ENCODE data around the gene KLHL17. TPM values are rescaled to one million over a fixed set of nuclear protein-coding genes. Genes with fewer than 3 reads are reported as not detected.

Gene KLHL17
- total RNA-seq, 2 experiments from 2014 or later: 28.6 to 31.7 TPM

DNA sequence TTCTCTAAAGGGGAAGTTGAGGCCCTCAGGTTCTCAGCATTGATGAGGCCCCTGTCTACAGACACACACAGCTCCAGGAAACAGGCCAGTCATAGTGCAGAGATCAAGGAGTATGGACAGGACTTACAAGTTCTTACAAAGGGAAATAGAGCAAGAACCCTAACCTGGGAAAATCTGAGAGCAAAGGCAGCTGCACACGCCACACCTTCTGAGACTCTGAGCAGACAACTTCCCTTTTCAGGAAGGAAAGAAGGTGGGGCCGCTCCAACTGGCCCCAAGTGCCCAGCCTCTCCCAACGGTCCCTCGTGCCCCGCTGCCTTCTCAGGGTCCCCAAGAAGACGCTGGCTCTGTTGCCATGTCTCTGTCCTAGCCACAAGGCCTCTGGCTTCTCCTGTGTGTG lies 4.9 kb upstream of the KLHL17 start:
- POLR2A ChIA-PET: no interaction called here
- H3K4me1 Mint-ChIP-seq: peaks cover 25% of the 10 kb centered on the region
- no peaks in the 10 kb centered on the region for H3K9me3 Mint-ChIP-seq
- no peak for DNase-seq
- CTCF ChIA-PET: no interaction called here
- H3K27me3 Mint-ChIP-seq: no peaks in the 10 kb centered on the region
- H3K4me3 Mint-ChIP-seq: no peak overlapping the region
- H3K27ac Mint-ChIP-seq: no peak overlapping the region
- H3K36me3 Mint-ChIP-seq (ENCODE audit: low read depth): peaks cover 34% of the 10 kb centered on the region

DNA sequence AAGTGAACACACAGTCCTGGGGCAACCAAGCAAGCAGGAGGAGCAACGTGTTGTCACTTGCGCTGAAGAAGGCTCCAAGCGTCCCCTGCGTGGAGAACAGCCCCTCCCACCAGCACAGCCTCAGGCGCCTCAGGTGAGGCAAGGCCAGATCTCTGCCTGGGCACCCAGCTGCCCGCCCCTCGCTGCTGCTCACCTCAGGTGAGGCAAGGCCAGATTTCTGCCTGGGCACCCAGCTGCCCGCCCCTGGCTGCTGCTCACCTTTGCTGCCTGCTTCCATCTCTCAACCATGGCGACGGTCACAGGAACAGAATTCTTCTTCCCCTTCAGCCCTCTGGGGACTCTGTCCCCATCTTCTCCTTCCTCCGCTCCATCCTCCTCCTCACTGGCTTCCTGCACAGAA lies 3.7 kb upstream of the KLHL17 start:
- Mint-ChIP-seq H3K27me3 (no peaks in the 10 kb centered on the region), H3K27ac (no peak overlapping the region), H3K4me3 (no peak overlapping the region), H3K4me1 (peaks cover 27% of the 10 kb centered on the region), H3K9me3 (no peaks in the 10 kb centered on the region), H3K36me3 (ENCODE audit: low read depth) (peaks cover 27% of the 10 kb centered on the region)
- CTCF ChIA-PET: no interaction called here
- no peak for DNase-seq
- POLR2A ChIA-PET: no interaction called here

DNA sequence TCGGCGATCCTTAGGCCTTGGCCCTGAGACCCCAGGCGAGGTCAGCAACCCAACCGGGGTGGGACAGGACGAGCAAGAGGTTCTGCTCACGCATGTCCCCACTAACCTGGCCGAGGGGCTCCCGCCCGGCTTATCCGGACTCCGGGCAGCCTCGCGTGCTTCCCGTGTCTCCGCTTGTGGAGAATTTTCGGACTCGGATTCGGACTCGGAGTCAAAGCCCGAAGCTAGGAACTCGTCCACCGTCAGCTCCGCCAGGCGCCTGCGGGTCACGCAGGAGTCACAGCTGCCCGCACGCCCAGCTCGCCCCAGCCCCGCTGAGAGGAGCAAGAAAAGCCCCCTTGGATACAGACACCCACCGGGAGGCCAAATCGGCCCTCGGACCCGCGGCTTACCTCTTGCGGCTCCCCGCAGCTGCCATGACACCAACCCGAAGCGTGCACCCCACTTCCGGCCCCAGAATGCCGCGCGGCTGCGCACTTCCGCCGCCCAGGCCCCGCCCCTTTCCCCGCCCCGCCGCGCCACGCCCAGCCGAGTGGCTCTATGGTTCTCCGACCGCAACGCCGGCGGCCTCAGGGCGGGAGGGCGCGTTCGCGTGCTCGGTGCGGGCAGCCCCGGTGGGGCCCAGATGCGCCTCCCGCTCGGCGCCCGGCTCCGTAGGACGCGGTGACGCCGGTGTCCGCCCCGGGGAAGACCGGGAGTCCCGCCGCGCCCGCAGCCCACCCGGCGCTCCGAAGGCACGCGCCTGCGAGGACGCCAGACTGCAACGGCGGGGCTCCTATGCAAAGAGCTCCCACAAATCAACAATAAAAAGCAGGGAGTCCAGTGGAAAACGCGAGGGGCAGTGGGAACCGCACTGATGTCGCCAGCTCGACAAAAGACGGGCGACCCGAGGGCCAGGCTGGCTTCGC lies 1.3 kb upstream of the KLHL17 start, which contains the start of gene NOC2L:
NOC2L (minus strand) TSS at position 434 of the 908 bp plus-strand sequence; CDS start at position 418, 16 bp downstream.
- Mint-ChIP-seq H3K27ac (peak within 1 kb of the TSS; percentile 52), H3K36me3 (ENCODE audit: low read depth) (peaks cover 25% of the 10 kb centered on the region), H3K4me1 (peaks cover 32% of the 10 kb centered on the region), H3K9me3 (no peaks in the 10 kb centered on the region), H3K4me3 (peak within 1 kb of the TSS; percentile 82), H3K27me3 (no peaks in the 10 kb centered on the region)
- CTCF ChIA-PET: interaction anchor here (1.3 to 1.4 kb wide), 2 partner anchors 17 to 26 kb away, joined by 4 to 7 read pairs; no protein-coding TSS in a partner anchor
- peak; percentile 96 for DNase-seq
- POLR2A ChIA-PET: interaction anchor here (0.8 to 1.5 kb wide), 8 partner anchors 8 to 440 kb away, joined by 3 to 12 read pairs (median 4); partner anchors contain the start of genes AURKAIP1, CCNL2, ISG15 and PLEKHN1

DNA sequence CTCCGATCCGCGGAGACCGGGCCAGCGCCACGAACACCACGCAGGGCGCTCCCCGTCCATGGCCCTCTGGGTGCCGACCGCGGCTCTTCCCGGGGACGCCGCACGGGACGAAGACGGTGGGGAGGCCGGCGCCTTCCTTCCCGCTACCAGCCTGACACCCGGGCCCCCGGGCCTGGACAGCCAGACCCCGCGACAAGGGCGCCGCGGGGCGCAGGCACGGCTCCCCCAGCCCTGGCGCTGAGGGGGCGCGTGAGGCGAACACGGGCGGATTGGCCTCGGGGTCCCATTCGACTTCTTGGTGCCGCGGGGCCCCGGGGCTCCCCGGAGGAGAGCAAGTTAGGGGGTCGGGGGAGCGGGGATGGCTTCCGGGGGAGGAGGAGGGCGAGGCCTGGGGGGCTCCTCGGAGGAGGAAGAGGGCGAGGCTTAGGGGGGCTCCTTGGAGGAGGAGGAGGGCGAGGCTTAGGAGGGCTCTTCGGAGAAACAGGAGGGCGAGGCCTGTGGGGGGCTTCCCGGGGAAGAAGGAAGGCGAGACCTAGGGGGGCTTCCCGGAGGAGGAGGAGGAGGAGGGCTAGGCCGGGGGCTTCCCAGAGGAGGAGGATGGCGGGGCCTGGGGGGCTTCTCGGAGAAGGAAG lies 537 bp upstream of the KLHL17 start:
- ChIA-PET POLR2A (interaction anchor here (0.8 to 1.5 kb wide), 6 partner anchors 7 to 415 kb away, joined by 3 to 12 read pairs (median 4); partner anchors contain the start of genes AURKAIP1, ISG15 and PLEKHN1), CTCF (interaction anchor here (1.3 kb wide), 1 partner anchor 16 kb away, joined by 7 read pairs; no protein-coding TSS in a partner anchor)
- H3K27me3 Mint-ChIP-seq: no peaks in the 10 kb centered on the region
- H3K4me3 Mint-ChIP-seq: peak overlapping the region; percentile 82
- H3K27ac Mint-ChIP-seq: no peak overlapping the region
- H3K9me3 Mint-ChIP-seq: no peaks in the 10 kb centered on the region
- peaks cover 25% of the 10 kb centered on the region for H3K36me3 Mint-ChIP-seq (ENCODE audit: low read depth)
- DNase-seq: no peak
- peaks cover 32% of the 10 kb centered on the region for H3K4me1 Mint-ChIP-seq

DNA sequence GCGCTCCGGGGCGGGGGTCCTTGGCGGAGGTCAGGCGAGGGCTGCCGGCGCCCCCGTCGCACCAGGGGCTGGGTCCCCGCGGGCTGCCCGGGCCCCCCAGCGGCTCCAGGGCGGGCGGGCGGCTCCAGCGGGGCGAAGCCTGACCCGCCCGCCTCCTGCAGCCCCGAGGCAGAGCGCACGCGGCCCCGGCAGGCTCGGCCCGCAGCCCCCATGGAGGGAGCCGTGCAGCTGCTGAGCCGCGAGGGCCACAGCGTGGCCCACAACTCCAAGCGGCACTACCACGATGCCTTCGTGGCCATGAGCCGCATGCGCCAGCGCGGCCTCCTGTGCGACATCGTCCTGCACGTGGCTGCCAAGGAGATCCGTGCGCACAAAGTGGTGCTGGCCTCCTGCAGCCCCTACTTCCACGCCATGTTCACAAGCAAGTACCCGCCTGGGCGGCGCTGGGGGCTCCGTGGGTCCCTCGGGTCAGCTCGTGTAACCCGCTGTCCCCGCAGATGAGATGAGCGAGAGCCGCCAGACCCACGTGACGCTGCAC lies 817 bp downstream of the KLHL17 start:
- POLR2A ChIA-PET: no interaction called here
- no peaks in the 10 kb centered on the region for H3K27me3 Mint-ChIP-seq
- H3K36me3 Mint-ChIP-seq (ENCODE audit: low read depth): peaks cover 25% of the 10 kb centered on the region
- H3K9me3 Mint-ChIP-seq: no peaks in the 10 kb centered on the region
- peak overlapping the region; percentile 64 for H3K4me3 Mint-ChIP-seq
- H3K27ac Mint-ChIP-seq: no peak overlapping the region
- no peak for DNase-seq
- peaks cover 41% of the 10 kb centered on the region for H3K4me1 Mint-ChIP-seq
- CTCF ChIA-PET: no interaction called here

DNA sequence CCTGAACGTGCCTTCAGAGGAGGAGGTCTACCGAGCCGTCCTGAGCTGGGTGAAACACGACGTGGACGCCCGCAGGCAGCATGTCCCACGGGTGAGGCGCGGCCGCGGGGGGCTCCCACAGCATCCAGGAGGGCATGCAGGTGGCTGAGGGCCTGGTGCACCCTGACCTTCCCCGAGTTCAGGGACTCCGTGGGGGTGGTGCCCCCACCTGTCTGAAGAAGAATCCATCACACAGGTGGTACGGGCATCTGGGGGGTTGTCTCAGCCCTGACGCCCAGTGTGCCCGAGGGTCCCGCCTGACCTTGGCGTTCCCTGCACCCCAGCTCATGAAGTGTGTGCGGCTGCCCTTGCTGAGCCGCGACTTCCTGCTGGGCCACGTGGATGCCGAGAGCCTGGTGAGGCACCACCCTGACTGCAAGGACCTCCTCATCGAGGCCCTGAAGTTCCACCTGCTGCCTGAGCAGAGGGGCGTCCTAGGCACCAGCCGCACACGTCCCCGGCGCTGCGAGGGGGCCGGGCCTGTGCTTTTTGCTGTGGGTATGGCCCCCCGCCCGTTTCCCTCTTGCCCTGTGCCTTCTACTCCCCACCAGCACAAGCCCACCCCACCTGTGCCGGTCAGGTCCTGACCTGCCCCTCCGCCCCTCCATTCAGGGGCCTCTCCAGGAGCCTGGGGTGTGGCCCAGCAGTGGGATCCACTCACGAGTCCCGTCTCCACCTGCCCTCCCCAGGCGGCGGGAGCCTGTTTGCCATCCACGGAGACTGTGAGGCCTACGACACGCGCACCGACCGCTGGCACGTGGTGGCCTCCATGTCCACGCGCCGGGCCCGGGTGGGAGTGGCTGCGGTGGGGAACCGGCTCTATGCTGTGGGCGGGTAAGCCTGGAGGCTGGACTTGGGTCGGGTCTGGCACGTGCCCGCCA lies 2.3 kb downstream of the KLHL17 start:
- Mint-ChIP-seq H3K27ac (no peak overlapping the region), H3K4me3 (peak overlapping the region; percentile 64), H3K9me3 (no peaks in the 10 kb centered on the region), H3K4me1 (peaks cover 37% of the 10 kb centered on the region), H3K36me3 (ENCODE audit: low read depth) (peaks cover 18% of the 10 kb centered on the region), H3K27me3 (no peaks in the 10 kb centered on the region)
- POLR2A ChIA-PET: no interaction called here
- no peak for DNase-seq
- CTCF ChIA-PET: interaction anchor here (1.3 kb wide), 1 partner anchor 32 kb away, joined by 3 read pairs; no protein-coding TSS in a partner anchor

DNA sequence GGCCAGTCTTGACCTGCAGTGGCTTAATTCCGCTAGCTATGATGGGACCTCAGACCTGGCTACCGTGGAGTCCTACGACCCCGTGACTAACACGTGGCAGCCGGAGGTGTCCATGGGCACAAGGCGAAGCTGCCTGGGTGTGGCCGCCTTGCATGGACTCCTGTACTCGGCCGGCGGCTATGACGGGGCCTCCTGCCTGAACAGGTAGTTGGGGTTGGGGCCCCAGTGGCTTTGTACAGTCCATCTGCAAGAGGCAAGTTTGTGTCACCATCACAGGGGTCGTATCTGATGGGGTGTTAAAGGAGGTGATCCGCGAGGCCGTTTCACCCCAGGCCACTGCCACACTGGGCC lies 2.9 kb downstream of the KLHL17 start:
- ChIA-PET CTCF (interaction anchor here (1.3 kb wide), 1 partner anchor 31 kb away, joined by 3 read pairs; no protein-coding TSS in a partner anchor), POLR2A (no interaction called here)
- H3K4me3 Mint-ChIP-seq: no peak overlapping the region
- no peak for DNase-seq
- no peaks in the 10 kb centered on the region for H3K27me3 Mint-ChIP-seq
- peaks cover 16% of the 10 kb centered on the region for H3K36me3 Mint-ChIP-seq (ENCODE audit: low read depth)
- H3K27ac Mint-ChIP-seq: no peak overlapping the region
- H3K9me3 Mint-ChIP-seq: no peaks in the 10 kb centered on the region
- peaks cover 33% of the 10 kb centered on the region for H3K4me1 Mint-ChIP-seq

DNA sequence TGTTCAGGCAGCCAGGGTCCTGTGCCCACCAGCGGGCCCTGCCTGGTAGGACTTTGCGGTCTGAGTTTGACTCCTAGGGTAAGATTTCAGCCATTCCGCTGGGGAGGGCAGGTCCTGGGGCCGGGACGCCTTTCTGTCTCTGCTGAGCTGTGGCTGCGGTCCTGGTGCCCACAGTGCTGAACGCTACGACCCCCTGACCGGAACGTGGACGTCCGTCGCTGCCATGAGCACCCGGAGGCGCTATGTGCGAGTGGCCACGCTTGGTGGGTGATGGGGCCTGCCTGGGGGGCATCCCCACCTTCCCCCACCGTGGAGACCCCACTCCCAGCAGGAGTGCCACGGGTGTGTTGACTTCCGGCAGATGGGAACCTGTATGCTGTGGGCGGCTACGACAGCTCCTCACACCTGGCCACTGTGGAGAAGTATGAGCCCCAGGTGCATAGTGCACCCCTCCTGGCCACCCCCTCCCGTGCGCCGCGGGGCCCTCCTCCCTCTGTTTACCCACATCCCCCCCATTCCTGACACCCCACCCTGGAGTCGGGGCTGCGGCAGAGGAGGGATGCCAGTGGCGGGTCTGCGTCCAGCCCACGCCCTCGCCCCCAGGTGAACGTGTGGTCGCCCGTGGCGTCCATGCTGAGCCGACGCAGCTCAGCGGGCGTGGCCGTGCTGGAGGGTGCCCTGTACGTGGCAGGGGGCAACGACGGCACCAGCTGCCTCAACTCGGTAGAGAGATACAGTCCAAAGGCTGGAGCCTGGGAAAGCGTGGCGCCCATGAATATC lies 3.6 kb downstream of the KLHL17 start:
- Mint-ChIP-seq H3K27ac (peak overlapping the region; percentile 10), H3K9me3 (no peaks in the 10 kb centered on the region), H3K36me3 (ENCODE audit: low read depth) (peaks cover 15% of the 10 kb centered on the region), H3K4me1 (peaks cover 30% of the 10 kb centered on the region), H3K27me3 (peaks cover under 1% of the 10 kb centered on the region), H3K4me3 (peak overlapping the region; percentile 10)
- ChIA-PET CTCF (interaction anchor here (1.3 kb wide), 1 partner anchor 31 kb away, joined by 3 read pairs; no protein-coding TSS in a partner anchor), POLR2A (no interaction called here)
- no peak for DNase-seq

DNA sequence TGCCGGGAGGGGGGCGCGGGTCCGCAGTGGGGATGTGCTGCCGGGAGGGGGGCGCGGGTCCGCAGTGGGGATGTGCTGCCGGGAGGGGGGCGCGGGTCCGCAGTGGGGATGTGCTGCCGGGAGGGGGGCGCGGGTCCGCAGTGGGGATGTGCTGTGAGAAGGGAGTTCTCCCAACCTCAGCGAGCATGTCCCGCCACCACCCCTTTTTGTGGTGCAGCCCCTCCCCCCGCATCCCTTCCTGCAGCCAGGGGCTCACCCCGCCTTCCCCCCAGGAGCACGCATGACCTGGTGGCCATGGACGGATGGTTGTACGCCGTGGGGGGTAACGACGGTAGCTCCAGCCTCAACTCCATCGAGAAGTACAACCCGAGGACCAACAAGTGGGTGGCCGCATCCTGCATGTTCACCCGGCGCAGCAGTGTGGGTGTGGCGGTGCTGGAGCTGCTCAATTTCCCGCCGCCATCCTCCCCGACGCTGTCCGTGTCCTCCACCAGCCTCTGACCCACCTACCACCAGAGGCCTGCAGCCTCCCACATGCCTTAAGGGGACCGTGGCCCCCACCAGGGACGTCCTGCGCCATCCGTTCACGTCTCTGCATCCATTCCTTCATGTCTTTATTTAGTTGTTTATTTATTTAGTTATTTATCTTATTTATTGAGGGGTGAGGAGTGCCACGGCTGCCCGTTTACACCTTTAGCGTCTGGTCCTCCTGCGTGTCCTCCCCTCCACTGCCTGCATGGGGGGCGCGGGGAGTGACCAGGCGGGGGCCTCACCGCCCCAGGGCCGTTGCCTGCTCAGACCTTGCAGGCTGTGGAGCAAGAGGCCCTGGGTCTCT lies 4.5 kb downstream of the KLHL17 start:
- Mint-ChIP-seq H3K4me3 (no peak overlapping the region), H3K36me3 (ENCODE audit: low read depth) (peaks cover 14% of the 10 kb centered on the region), H3K27me3 (peaks cover 8% of the 10 kb centered on the region), H3K9me3 (peaks cover 7% of the 10 kb centered on the region), H3K4me1 (peaks cover 27% of the 10 kb centered on the region), H3K27ac (no peak overlapping the region)
- CTCF ChIA-PET: interaction anchor here (2.4 kb wide), 1 partner anchor 99 kb away, joined by 7 read pairs; no protein-coding TSS in a partner anchor
- POLR2A ChIA-PET: no interaction called here
- no peak for DNase-seq

DNA sequence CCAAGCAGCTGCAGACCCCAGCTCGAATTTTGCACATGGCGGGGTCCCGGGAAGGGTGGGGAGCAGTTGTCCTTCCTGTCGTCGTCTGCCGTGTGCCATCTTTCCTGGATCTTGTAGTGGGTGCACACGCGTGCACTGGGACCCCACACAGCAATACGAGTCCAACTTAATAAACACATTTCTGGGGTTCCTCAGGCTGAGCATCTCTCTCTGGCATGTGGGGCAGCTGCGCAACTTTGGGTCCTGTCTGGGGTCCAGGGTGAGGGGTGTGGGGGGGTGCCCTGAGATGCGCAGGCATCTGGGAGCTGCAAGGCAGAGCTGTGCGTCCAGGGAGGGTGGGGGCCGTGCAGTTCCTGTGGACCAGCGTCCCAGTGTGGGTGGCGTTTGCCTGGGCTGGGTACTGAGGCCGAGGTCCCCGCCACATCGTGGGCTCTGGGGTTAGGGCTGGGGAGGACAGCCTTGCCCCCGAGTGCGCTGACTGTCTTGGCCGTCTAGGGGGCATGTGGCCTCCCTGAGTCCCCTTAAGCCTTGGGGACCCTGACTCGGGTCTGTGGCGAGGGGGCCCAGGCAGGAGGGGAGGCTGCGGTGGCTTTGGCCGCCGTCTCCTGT lies 5.2 kb downstream of the KLHL17 start:
- POLR2A ChIA-PET: no interaction called here
- peaks cover 7% of the 10 kb centered on the region for H3K9me3 Mint-ChIP-seq
- H3K27me3 Mint-ChIP-seq: peaks cover 8% of the 10 kb centered on the region
- peaks cover 25% of the 10 kb centered on the region for H3K4me1 Mint-ChIP-seq
- CTCF ChIA-PET: interaction anchor here (2.4 kb wide), 1 partner anchor 98 kb away, joined by 7 read pairs; no protein-coding TSS in a partner anchor
- no peak for DNase-seq
- peak overlapping the region; percentile 57 for H3K4me3 Mint-ChIP-seq
- H3K27ac Mint-ChIP-seq: peak overlapping the region; percentile 74
- peaks cover 14% of the 10 kb centered on the region for H3K36me3 Mint-ChIP-seq (ENCODE audit: low read depth)

All from activated CD4-positive, alpha-beta memory T cell treated with anti-CD3 and anti-CD28 coated beads, Interleukin-2, amount 10 ng/mL, durations not matched to agents 7 days and 5 days (primary cell).